GM12878 (cell line): ENCODE measurements around the gene ELMO3. TPM values are rescaled to one million over a fixed set of nuclear protein-coding genes. Genes with fewer than 3 reads are reported as not detected.

Source experiments
- ASH2L ChIP-seq: fragments of 300-600, 200-600 bp; sonication (generic); IDR thresholded peaks from 2 replicates; pipeline ENCODE4 v1.6.1; 2017; ENCODE audit warnings: low read depth, mild to moderate bottlenecking, borderline replicate concordance
- DPF2 ChIP-seq: fragments of 450-650 bp; IDR thresholded peaks from 2 replicates; pipeline ENCODE4 v1.6.1; 2017; ENCODE audit warnings: mild to moderate bottlenecking
- E2F4 ChIP-seq: IDR thresholded peaks from 2 replicates; pipeline ENCODE4 v1.6.1; 2012; ENCODE audit warnings: low read depth, low read length, improper control_type of control experiment
- EGR1 ChIP-seq, 2 experiments: IDR thresholded peaks; 1 replicate in 1 of 2; 2 replicates in 1 of 2; pipeline ENCODE4 v1.6.1; 2011 to 2012; ENCODE audit warnings: low read depth in 2 of 2, low read length in 2 of 2, borderline replicate concordance in 1 of 2, mild to moderate bottlenecking in 1 of 2, moderate library complexity in 1 of 2
- GATAD2B ChIP-seq: fragments of 450-650 bp; conservative IDR thresholded peaks from 2 replicates; pipeline ENCODE4 v1.6.1; 2017; ENCODE audit warnings: low read depth, mild to moderate bottlenecking, moderate library complexity
- HDAC2 ChIP-seq: fragments of 200-600 bp; sonication (generic); IDR thresholded peaks from 2 replicates; pipeline ENCODE4 v1.6.1; 2017
- KAT2A ChIP-seq: conservative IDR thresholded peaks from 2 replicates; pipeline ENCODE4 v1.6.1; 2011; ENCODE audit warnings: low read depth, low read length; ENCODE audit not compliant: control insufficient read depth
- KLF5 ChIP-seq: fragments of 450-650 bp; IDR thresholded peaks from 2 replicates; pipeline ENCODE4 v1.6.1; 2014; ENCODE audit warnings: mild to moderate bottlenecking; ENCODE audit not compliant: partially characterized antibody
- LARP7 ChIP-seq: fragments of 450-650 bp; IDR thresholded peaks from 2 replicates; pipeline ENCODE4 v1.6.1; 2017; ENCODE audit warnings: mild to moderate bottlenecking
- MTA2 ChIP-seq: fragments of 450-650 bp; IDR thresholded peaks from 2 replicates; pipeline ENCODE4 v1.6.1; 2016; ENCODE audit warnings: low read depth, mild to moderate bottlenecking, moderate library complexity
- NR2F1 ChIP-seq: fragments of 450-650 bp; conservative IDR thresholded peaks from 2 replicates; pipeline ENCODE4 v1.6.1; 2017; ENCODE audit warnings: mild to moderate bottlenecking
- PKNOX1 ChIP-seq: fragments of 450-650 bp; IDR thresholded peaks from 2 replicates; pipeline ENCODE4 v1.6.1; 2016; ENCODE audit warnings: mild to moderate bottlenecking
- SIX5 ChIP-seq: IDR thresholded peaks from 2 replicates; pipeline ENCODE4 v1.6.1; 2011; ENCODE audit warnings: mild to moderate bottlenecking, low read depth, low read length, moderate library complexity; ENCODE audit not compliant: severe bottlenecking
- SP1 ChIP-seq: IDR thresholded peaks from one replicate; pipeline ENCODE4 v1.6.1; 2011; ENCODE audit warnings: low read depth, low read length
- SPI1 ChIP-seq: IDR thresholded peaks from 2 replicates; pipeline ENCODE4 v1.6.1; 2011; ENCODE audit warnings: low read depth, mild to moderate bottlenecking, low read length, moderate library complexity, borderline replicate concordance; ENCODE audit not compliant: insufficient read depth
- SREBF1 ChIP-seq: IDR thresholded peaks from 2 replicates; pipeline ENCODE4 v1.6.1; 2012; ENCODE audit warnings: mild to moderate bottlenecking, low read length
- STAT1 ChIP-seq: fragments of 450-650 bp; conservative IDR thresholded peaks from 2 replicates; pipeline ENCODE4 v1.6.1; 2014; ENCODE audit warnings: antibody characterized with exemption, mild to moderate bottlenecking
- STAT3 ChIP-seq: IDR thresholded peaks from 2 replicates; pipeline ENCODE4 v1.6.1; 2011; ENCODE audit warnings: low read depth, low read length, improper control_type of control experiment
- TAF1 ChIP-seq: IDR thresholded peaks from 2 replicates; pipeline ENCODE4 v1.6.1; 2011; ENCODE audit warnings: mild to moderate bottlenecking, low read depth, low read length, borderline replicate concordance
- TCF12 ChIP-seq: IDR thresholded peaks from 2 replicates; pipeline ENCODE4 v1.6.1; 2011; ENCODE audit warnings: low read depth, mild to moderate bottlenecking, low read length
- USF2 ChIP-seq: IDR thresholded peaks from 2 replicates; pipeline ENCODE4 v1.6.1; 2011; ENCODE audit warnings: low read depth, low read length, improper control_type of control experiment, borderline replicate concordance
- ZNF274 ChIP-seq: IDR thresholded peaks from one replicate; pipeline ENCODE4 v1.8.0; 2011; ENCODE audit not compliant: insufficient read length, insufficient read depth
- ZNF592 ChIP-seq: fragments of 450-650 bp; IDR thresholded peaks from 2 replicates; pipeline ENCODE4 v1.6.1; 2017; ENCODE audit warnings: mild to moderate bottlenecking, moderate library complexity
- polyA plus RNA-seq, 11 experiments: library from polyadenylated mRNA; depleted of rRNA in 4 of 11; unstranded in 6 of 11; stranded (reverse) in 5 of 11; fragments of >200 nt; fragmentation: Nextera tagmentation in 4 of 11; fragmentation: Illumina TruSeq in 1 of 11; extraction: Ambion mirVana in 4 of 11; extraction: Trizol in 1 of 11; gene quantifications; 1 replicate in 1 of 11; 2 replicates in 10 of 11; pipeline versions ENCODE4 v1.2.1 to v1.2.3, GENCODE V29; 2011 to 2016; ENCODE audit warnings: inconsistent platforms in 2 of 11, missing spikeins in 2 of 11, low read depth in 1 of 11
- total RNA-seq, 4 experiments: library from RNA; depleted of rRNA in 3 of 4; stranded (reverse); fragments of >200 nt in 3 of 4; fragmentation: Illumina TruSeq in 1 of 4; extraction: Trizol in 1 of 4; gene quantifications; 2 replicates each; pipeline versions ENCODE4 v1.2.1 to v1.2.3, GENCODE V29; 2013 to 2021

The ELMO3 gene
- total and polyA plus RNA-seq, 10 of the 15 experiments (the other 5 are each of a cell fraction or from before 2014, with no cell fraction given), result 0.05 to 4.7 (median 0.96) TPM; not detected in 1

- TF ChIP-seq SREBF1 (no peak), GATAD2B (no peak; the same call in 1 of the 2 replicates), STAT1 (no peak), SPI1 (no peak), ZNF592 (no peak; the same call in 1 of the 2 replicates), DPF2 (peak; percentile 50), LARP7 (peak; percentile 34; the same call in 1 of the 2 replicates), EGR1 (IDR thresholded peaks at IDR 0.05; ENCODE audit: borderline replicate concordance in 1 of 2, low read depth in 2 of 2, low read length in 2 of 2) (0 out of 3 replicates have a peak, but pooled peaks of 1 of the 2 experiments have one; percentile 45), TAF1 (no peak), PKNOX1 (peak; percentile 60; the same call in 1 of the 2 replicates), ZNF274 (no peak), STAT3 (no peak), HDAC2 (no peak), MTA2 (peak; percentile 49; the same call in 1 of the 2 replicates), SP1 (no peak), USF2 (no peak), ASH2L (no peak), KAT2A (no peak), SIX5 (no peak), TCF12 (peak; percentile 57; the same call in 1 of the 2 replicates), E2F4 (no peak), KLF5 (no peak), NR2F1 (no peak)
These were observed 28.6 kb upstream of the ELMO3 start, which contains the start of gene NOL3 (continued) for GRCh38 chr16:67170168-67170948.
